ENCODE data around the gene CHST11.

The CHST11 gene

DNA sequence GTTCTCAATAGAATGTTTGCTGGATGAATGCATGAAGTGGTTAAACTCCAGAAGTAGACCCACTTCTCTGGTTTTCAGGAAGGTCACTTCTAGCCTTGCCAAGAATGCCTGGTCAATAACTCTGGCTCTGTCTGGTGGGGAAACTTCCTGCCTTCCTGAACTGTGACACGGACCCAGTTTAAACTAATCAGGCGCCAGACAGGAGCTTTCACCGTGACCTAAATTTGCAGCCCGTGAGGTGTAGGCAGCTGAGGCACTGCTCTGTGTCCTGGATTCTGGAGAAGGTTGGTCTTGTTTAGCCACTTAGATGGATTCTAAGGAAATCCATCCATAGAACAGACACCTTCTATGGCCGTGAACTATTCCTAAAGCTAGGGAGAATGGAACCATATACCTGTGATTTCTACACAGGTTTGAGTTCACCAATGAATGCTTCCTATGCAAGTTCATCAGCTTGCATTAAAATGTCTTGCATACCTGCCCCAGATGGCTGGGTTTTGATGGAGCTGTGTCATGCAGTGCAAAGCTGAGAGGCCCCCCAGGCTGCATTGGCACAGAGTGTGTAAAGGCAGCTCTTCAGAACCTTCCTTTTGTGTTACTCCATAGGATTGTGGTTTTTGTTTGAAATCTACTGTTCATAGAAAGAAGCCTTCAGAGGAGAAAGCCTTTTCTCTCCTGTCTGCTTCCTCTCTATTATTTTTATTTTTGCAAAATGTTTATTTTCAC lies 4.4 kb downstream of the CHST11 start:
- DNase-seq: no peak

DNA sequence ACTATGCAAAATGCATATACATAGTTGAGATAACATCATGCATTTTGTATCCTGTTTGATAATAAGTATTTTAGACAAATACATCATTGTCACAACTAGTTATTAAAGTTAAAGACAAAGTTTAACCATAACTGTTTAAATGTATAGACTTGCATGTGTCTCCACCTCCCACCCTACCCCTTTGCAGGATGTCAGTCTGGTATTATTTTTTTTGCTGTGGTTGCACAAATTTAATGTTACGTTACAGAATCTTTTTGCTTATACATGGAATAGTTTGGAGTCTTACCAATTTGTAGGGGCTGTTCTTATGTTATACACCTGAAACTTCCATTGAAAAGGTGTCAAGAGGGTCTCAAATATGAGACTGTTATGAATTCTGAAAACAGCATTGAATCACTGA lies 5.6 kb downstream of the CHST11 start:
- DNase-seq: no peak

DNA sequence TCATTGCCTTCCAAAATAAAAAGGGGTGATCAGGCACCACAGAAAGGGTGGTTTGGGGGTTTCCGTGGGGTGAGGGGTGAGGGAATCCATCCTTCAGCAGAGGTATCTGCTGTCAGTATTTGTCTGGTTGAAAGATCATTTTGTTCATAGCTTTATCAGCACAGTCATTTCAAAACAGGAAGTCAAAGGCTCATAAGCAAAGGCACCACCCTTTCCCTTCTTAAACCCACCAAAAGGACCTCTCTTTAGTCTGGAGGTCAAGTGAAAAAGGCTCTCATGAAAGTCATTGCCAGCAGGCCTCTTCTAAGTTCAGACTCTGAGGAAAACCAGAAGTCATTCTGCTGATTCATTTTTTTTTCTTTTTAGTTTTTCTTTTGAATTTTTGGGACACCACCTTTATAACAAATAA lies 6.2 kb downstream of the CHST11 start:
- DNase-seq: no peak

DNA sequence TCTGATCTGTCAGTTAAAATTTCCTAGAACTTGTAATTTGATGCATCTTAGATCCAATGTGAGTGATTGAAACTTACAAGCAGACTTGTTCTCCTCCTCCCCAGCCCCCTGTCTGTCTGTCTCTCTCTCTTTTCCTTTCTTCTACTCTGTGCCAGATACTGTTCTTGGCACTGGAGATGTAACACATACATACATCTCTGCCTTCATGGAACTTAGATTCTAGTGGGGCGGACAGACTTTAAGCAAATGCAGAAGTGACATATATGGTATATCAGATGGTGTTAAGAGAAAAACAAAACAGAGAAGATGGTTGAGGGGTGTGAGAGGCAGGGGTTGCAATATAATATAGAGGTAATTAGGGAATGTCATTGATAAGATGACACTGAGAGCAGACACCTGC lies 6.6 kb downstream of the CHST11 start:
- DNase-seq: no peak

DNA sequence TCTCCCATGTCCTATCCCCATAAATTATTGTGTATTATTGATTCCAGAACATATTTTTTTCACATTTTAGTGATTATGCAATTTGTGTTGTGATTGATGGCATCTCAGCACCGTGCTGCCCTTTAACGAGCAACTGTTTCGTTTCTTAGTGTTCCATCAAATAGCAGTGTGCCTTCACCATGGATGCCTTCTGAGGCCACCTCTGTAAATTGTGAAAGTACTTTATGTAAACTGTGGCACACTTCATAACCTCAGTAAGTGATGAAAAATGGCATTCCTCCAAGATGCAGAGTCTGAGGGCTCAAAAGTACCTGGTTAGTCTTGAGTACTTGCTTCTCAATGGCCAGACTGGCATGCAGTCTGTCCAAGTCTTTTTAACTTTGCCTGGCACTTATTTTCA lies 8.2 kb downstream of the CHST11 start:
- DNase-seq: no peak

DNA sequence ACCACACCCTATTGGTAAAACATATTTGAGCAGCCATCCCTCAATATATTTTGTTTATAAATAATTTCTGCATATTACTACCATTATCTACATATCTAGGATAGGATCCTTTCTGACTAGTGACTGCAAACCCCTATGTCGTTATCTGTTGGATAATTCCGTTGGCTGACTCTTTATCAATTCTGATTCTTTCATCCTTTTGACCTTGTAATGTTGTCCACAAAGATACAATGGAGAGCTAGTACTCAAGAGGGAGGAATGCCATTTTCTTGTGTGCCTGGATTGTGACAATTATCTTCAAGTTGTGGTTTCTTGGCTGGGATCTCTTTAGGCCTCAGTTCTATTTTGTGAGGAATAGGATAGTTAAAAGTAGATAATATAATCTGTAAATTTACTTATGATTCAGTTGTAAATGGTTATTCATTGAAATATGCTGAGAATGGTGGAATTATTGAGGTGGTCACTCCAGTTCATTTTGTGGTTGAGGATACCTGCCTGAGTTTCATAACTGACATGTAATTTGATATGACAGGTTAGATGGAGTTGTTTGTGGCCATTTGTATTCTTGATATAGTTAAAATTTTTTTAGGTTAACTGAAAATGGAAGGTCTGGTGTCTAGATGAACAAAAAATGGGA lies 10.1 kb downstream of the CHST11 start:
- DNase-seq: no peak

DNA sequence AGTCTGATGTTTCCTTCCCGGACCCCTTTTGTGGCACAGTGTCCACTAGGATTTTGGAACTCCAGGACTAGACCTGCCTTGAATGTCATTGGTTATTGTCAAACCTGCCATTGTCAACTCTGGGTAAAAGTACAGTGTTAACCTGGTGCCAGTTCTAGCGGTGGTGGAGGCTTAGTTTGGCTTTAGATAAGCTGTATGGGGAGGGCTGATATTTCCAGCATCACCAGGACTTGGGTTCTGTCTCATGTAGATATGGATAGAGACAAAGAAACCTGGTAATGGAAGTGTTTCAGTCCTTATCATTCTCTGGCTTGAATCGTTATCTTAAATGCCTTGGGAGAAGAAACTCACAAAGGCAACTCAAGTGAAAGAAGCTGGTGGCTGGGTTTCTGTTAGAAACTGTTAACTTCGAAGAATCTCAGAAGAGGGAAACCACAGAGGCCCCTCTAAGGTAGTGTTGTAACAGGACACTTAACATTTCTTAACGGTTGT lies 10.6 kb downstream of the CHST11 start:
- DNase-seq: no peak

DNA sequence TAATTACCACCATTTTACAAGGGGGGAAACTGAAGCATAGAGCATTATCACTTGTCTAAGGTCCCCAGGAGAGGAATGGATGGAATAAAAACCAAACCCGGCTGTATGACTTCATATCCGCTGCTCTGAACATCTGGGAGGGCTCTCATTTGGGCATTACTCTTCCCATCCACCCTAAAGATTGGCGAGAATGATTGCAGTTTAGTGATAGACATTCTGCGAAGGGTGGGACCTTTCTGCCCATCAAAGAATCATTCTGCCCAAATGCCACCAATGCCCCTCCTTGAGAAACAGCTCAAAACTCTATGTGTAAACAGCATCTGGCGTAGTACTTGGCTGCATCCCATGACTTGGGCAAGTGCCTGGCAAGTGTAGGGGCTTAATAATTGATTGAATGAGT lies 11.6 kb downstream of the CHST11 start:
- no peak for DNase-seq

DNA sequence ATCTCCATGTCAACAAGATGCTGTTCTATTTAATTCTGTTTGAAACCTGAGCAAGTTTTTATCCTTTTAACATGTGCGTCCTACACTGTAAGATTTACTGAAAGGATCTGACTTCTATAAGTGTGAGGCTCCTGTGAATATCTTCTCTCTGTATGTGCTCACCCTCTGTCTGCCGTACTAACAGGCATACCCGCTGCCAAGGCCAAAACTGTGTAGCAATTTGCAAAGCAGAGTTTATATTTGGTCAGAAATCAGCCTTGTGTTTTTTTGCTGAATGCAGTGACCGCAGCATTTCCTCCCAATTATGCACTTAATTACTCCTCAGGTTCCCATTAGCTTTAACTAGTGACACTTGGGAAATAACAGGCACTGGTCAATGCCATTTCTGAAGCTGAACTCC lies 12.3 kb downstream of the CHST11 start:
- DNase-seq: no peak

DNA sequence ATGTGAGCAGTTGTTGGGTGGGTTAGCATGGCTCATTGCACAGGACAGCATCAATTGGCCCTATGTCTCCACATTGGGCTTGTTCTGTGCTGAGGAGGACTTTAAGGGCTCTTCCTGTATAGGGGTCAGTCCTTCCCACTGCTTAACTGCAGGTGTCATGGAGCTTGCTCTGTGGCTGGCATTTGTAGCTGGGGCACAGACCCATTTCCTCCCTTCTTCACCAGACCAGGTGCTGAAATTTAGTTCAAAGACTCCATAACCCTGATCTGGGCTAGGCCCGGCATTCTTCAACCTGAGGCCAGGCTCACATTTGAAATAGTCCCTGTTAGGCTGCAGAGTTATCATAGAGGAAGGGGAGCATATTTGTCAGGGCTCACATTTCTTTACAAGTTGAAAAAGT lies 12.8 kb downstream of the CHST11 start:
- no peak for DNase-seq

DNA sequence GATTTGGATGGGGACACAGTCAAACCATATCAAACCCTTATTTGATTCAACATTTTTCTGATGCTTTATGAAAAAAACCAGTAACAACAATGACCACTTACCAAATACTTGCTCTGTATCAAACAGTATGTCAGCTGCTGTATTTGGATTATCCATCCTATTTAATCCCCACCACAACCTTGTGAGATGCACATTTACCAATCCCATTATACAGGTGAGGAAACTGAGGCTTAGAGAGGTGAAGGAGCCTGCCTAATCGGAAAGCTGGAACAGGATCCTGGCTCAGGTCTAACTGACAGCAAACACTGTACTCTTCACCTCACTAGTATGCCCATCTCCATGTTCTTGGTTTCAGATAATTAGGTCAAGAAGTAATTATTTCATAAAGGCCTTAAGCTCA lies 13.8 kb downstream of the CHST11 start:
- no peak for DNase-seq

DNA sequence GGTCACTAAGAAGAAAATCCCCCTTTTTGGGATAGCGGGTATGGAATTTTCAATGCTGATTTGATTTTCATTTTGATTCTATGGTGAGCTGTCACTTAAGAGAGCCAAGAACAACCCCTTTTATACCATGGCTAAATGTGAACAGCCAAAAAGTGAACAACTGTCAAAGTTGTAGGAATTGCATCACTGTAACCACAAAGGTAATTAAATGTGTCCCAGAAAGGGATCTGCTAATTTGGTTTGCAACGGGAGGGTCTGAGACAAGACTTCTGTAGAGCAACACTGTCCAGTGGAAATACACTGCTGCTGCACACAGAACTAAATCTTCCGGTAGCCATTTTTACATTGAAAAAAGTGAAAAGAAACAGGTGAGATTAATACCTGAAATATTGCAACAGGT lies 14.6 kb downstream of the CHST11 start:
- DNase-seq: no peak

DNA sequence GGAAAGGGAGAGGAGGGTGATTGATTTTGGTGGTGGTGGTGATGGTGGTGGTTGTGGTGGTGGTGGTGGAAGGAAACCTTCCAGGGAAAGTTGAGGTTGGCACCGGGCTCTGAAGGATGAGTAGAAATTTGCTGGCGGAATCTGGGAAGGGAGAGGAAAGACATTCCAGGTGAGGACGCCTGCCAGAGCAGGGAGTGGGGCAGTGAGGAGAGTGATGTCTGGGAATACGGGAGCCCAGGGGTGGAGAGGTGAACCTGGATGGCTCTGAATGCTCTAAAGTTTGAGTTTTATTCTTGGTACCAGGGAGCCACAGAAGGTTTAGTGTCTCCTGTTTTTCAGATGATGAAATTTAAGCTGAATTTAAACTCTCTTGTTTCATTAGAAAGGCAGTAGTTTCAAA lies 16.0 kb downstream of the CHST11 start:
- no peak for DNase-seq

DNA sequence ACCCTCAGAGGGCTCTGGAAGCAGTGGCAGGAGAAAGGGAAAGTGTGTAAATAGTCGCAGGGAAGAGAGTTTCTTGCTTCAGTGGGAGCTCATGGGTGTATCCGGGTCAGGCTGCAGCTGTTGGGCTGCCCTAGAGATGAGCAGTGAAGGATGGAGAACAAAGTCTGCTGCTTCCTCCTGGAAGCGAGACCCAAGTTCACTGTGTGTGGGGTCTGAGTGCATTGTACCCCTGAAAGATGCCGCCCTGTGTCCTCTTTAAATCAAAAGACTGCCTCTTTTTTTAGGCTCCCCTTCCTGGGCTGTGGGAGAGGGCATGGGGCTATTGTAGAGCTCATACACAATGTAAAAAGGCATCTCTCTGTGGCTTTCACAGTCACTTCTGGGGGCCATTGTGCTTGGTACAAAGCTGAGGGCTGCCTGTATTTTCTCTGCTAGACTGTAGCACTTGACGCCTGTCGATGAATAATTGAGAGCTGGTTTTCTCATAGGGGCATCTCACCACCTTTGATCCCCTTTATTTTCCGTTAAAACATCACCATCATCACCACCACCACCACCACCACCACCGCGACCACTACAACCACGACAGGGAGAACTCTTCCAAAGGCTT lies 16.7 kb downstream of the CHST11 start:
- no peak for DNase-seq

DNA sequence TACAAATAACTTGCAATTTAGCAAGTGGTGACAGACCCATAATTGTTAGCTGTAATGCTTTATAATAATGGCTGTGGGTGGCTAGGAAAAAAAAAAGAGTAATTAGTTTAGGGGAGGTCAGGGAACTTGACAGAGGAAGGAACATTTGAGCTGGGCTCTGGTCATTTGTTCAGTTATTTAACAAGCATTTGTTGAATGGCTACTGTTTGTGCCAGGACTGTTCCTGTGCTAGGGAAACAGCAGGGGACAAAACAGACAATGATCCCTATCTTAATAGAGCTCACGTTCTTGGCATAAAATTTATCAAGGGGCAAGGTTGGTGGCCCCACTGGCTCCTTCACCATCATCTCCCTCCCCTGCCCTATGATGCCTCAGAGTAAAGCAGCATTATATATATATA lies 18.5 kb downstream of the CHST11 start:
- DNase-seq: no peak

DNA sequence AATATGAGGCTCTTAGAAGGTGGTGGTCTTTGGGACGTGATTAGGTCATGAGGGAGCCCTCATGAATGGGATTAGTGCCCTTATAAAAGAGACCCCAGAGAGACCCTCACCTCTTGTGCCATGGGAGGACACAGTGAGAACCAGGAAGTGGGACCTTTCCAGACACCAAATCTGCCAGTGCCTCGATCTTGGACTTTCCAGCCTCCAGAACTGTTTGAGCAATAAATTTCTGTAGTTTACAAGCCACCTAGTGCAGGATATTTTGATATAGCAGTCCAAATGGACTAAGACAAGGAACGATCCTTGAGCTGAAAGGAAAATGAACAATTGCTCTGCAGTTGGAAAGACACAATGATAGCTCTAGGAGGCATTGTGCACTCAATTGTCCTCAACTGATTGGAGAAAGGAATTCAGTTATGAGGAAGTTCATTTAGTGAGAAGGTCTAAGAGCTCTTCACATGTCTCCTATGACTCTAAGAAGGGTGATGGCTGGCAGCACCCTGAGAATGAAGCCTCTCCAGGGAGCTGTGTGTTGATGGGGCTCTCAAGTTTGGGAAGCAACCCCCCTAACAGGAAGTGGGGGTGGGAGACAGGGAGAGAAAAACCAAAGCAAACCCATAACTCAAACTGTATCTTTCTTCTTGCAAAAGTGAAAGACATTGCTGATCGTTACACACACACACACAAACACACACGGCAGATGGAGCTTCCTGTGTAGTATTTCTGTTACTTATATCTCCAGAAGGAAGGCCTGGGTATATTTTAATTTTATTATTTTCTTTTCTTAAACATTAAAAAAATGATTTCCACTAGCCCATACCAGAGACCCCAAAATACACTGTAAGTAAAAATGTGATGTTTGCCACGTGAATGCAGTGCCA lies 21.0 kb downstream of the CHST11 start:
- no peak for DNase-seq

DNA sequence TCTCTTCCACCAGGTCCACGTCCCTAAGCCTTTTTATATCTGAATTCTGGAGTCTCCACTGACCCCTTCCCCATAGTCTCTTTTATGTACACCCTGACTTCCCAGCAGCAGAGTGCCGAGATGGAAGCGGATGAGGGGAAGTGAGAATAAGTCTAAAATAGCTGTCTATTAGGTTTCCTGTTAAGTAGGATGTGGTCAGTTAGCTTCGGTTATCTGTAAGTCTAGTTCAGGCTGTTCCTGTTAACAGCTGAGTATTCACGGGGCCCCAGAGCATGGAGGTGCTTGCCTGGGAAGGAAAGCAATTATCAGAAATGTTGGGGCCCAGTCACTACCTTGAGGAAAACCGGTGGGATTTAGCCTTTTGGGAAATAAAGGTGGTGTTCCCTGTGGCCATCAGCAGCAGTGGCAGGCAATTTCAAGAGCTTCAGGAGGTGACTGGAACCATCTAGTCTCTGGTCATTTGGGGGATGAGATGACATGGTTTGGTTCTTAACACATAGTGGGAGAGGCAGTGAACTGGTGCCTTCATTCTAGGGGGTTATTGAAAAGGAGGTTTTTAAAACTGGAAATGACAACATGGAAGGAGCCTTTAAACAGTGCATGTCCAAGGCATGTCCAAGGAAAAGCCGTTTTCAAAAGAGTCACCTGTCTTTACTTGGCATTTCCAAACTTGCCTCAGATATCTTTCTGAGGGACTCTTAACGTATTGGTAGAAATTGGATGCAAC lies 21.8 kb downstream of the CHST11 start:
- no peak for DNase-seq

DNA sequence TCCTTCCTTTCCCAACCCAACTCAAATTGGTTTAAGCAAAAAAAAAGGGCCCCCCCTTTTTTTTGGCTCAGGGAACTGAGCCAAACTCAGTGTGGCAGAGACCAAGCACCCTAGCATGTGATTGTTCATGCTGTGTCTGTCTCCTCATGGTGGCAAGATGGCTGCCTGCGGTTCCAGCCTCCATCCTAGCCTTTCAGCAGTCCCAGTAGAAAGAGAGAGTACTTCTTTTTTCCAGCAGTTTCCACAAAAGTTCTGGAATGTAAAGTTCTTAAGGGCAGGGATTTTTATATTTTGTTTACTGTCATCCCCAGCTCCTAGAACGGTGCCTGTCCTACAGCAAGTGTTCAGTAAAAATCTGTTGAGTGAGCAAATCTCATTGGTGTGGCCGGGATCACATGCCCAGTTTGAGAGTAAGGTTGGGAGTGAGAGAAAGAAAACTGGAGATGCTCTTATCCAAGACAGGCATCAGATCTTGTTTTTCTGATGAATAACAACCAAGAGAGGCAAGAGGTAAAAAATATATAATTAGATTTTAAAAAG lies 22.4 kb downstream of the CHST11 start:
- DNase-seq: no peak

DNA sequence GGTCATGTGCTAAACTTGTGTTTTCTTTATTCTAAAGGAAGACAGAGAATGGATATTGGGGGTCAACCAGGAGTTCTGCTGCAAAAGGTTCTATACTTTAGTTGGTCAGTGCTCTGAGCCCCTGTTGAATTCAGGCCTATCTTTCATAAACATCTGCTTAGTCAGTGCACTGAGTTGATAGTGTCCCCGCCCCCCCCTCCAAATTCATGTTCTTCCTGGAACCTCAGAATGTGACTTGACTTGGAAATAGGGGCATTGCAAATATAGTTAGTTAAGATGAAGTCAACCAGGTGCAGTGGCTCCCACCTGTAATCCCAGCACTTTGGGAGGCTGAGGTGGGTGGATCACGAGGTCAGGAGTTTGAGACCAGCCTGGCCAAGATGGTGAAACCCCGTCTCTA lies 23.3 kb downstream of the CHST11 start:
- DNase-seq: no peak

DNA sequence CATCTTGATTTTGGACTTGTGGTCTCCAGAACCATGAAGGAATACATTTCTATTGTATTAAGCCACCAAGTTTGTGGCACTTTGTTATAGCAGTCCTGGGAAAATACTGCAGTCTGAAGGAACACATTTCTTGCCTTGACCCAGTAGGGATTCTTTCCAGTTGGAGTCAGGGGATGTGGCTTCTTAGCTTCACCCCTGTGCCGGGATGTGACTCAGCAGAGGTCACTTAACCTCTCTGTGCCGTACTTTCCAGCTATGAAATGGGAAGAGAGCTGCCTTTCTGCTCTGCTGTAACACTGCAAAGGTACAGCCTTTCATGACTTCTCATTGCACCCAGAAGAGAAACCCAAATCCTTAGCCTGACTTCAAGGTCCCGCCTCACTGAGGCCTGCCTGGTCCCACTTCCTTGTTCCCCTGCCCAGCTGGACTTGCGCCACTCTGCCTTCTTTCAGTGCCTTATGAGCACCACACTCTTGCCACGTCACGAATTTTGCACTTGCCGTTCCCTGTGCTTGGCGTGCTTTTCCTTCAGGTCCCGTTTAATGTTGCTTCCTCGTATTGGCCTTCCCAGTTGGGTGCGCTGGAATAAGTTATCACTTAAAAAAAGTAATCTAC lies 24.2 kb downstream of the CHST11 start:
- DNase-seq: no peak

DNA sequence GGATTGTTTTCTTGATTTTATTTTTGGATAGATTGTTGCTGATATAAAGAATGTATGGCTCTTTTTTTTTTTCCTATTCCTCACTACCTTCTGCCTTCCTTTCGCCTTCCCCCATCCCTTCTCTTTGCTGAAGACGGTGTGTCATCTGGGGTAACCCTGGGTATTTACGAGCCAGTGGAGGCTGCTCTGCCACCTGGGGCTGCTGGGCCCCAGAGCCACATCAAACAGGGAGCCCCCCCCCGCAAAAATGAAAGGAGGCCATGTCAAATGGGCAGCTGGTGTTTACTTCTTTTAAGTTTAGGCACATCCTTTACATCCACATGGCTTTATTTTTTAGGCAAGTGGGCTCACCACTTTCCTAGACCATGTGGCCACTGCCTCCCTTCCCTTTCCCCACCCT lies 25.4 kb downstream of the CHST11 start:
- DNase-seq: no peak

DNA sequence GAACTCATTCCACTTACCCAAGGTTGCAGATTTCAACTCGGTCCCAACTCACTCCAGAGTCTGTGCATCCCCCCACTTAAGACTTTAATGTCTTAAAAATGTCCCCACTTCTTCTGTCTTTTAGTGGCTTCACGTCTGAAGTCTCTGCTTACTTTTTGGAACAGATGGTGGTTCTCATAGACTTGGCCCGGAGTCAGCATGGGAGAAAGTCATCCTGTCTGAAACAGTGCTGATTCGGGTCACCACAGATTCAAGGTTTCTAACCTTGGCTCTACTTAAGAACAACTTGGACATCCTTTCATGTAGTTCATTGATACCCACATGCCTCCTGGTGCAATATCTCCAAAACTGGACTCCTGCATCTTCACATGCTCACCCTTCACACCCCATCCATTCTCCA lies 26.0 kb downstream of the CHST11 start:
- no peak for DNase-seq
